ENCODE data around the gene DNER.

DNA sequence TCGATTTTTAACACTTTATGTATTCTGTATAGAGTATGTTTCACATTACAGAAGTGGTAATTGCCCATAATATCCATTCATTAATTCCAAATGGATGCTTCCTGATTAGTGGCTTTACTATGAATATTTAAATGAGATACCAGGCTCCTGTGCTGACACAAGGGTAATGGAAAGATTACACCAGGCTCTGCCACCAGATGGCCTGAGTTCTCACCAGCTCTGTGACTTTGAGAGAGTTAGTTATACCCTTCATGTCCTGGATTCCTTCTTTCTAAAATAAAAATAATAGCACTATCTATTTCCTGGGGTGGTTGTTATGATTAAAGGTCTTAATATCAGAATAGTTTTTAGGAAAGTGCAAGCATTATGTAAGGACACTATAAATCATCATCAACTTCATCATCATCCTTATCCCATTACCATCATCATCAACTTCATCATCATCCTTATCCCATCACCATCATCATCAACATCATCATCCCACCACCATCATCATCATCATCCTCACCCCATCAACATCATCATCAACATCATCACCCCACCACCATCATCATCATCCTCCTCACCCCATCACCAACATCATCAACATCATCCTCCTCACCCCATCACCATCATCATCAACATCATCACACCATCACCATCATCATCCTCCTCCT lies 151.8 kb downstream of the DNER start:
- TF ChIP-seq, protein P1, sequence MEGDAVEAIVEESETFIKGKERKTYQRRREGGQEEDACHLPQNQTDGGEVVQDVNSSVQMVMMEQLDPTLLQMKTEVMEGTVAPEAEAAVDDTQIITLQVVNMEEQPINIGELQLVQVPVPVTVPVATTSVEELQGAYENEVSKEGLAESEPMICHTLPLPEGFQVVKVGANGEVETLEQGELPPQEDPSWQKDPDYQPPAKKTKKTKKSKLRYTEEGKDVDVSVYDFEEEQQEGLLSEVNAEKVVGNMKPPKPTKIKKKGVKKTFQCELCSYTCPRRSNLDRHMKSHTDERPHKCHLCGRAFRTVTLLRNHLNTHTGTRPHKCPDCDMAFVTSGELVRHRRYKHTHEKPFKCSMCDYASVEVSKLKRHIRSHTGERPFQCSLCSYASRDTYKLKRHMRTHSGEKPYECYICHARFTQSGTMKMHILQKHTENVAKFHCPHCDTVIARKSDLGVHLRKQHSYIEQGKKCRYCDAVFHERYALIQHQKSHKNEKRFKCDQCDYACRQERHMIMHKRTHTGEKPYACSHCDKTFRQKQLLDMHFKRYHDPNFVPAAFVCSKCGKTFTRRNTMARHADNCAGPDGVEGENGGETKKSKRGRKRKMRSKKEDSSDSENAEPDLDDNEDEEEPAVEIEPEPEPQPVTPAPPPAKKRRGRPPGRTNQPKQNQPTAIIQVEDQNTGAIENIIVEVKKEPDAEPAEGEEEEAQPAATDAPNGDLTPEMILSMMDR (conservative IDR thresholded peaks at IDR 0.05): no peak; the same call in 1 of the 2 replicates
- TF ChIP-seq EZH2 (IDR thresholded peaks at IDR 0.05; ENCODE audit: low read depth): no peak
